HEK293 (cell line): ENCODE results near the gene CNKSR3.
A peak's percentile ranks its signal among the peaks of the same experiment; 100 is the strongest.

Experiments
- CTCF ChIA-PET: fragments of 350-600 bp; formaldehyde crosslinking; extraction: SDS; loops from one replicate; lab custom pipeline; 2021; ENCODE audit warnings: antibody characterized with exemption; lab: Yijun Ruan, JAX
- POLR2A ChIA-PET: fragments of 300-600 bp; formaldehyde crosslinking; extraction: SDS; loops from one replicate; lab custom pipeline; 2020; ENCODE audit warnings: antibody characterized with exemption, inconsistent platforms; lab: Yijun Ruan, JAX
- H3K27ac ChIP-seq: fragments of 200-500 bp; sonication (Bioruptor generic); 2 replicates; pipeline ENCODE4 v1.5.1; 2014; ENCODE audit warnings: low read depth, low read length, control low read depth, inconsistent platforms; ENCODE audit errors: extremely low read depth
- H3K36me3 ChIP-seq, 2 experiments: fragments of 200-500 bp in 1 of 2; sonication (Bioruptor generic) in 1 of 2; 1 replicate in 1 of 2; 2 replicates in 1 of 2; pipeline ENCODE4 v1.5.1; 2014 to 2017; ENCODE audit warnings: inconsistent platforms in 2 of 2, low read length in 2 of 2; ENCODE audit not compliant: control insufficient read depth in 2 of 2, insufficient read depth in 1 of 2
- H3K4me1 ChIP-seq: fragments of 200-500 bp; sonication (Bioruptor generic); 2 replicates; pipeline ENCODE4 v1.5.1; 2014; ENCODE audit warnings: mild to moderate bottlenecking, low read length, inconsistent platforms; ENCODE audit not compliant: control insufficient read depth, insufficient read depth
- H3K4me3 ChIP-seq: 2 replicates; pipeline ENCODE4 v1.5.1; 2011; ENCODE audit warnings: low read depth, mild to moderate bottlenecking, control low read depth, low read length, moderate library complexity
- H3K9me3 ChIP-seq: fragments of 200-500 bp; sonication (Bioruptor generic); 2 replicates; pipeline ENCODE4 v1.5.1; 2014; ENCODE audit warnings: low read depth, low read length, inconsistent platforms; ENCODE audit not compliant: control insufficient read depth, insufficient read depth
- BCL11B ChIP-seq: fragments of 450-650 bp; formaldehyde crosslinking; IDR thresholded peaks from 2 replicates; pipeline ENCODE4 v1.5.1; 2016; ENCODE audit warnings: low read depth, missing biosample characterization, missing genetic modification characterization
- BCL6B ChIP-seq: fragments of 450-650 bp; formaldehyde crosslinking; IDR thresholded peaks from 2 replicates; pipeline ENCODE4 v1.5.1; 2017; ENCODE audit warnings: missing biosample characterization, missing genetic modification characterization
- GLI4 ChIP-seq: fragments of 450-650 bp; formaldehyde crosslinking; IDR thresholded peaks from 2 replicates; pipeline ENCODE4 v1.5.1; 2016; ENCODE audit warnings: missing biosample characterization, missing genetic modification characterization
- GLIS2 ChIP-seq: fragments of 450-650 bp; formaldehyde crosslinking; IDR thresholded peaks from 2 replicates; pipeline ENCODE4 v1.5.1; 2016; ENCODE audit warnings: missing biosample characterization, missing genetic modification characterization
- IKZF3 ChIP-seq: fragments of 450-650 bp; IDR thresholded peaks from 2 replicates; pipeline ENCODE4 v1.5.0; 2018; ENCODE audit warnings: missing biosample characterization, mild to moderate bottlenecking, missing genetic modification characterization, moderate library complexity
- KLF16 ChIP-seq: fragments of 450-650 bp; formaldehyde crosslinking; IDR thresholded peaks from 2 replicates; pipeline ENCODE4 v1.5.1; 2017; ENCODE audit warnings: missing biosample characterization, missing genetic modification characterization
- SCRT2 ChIP-seq: fragments of 450-650 bp; formaldehyde crosslinking; IDR thresholded peaks from 2 replicates; pipeline ENCODE4 v1.5.1; 2016; ENCODE audit warnings: missing biosample characterization, missing genetic modification characterization
- TSHZ1 ChIP-seq: fragments of 450-650 bp; formaldehyde crosslinking; IDR thresholded peaks from 2 replicates; pipeline ENCODE4 v1.5.1; 2016; ENCODE audit warnings: missing biosample characterization, missing genetic modification characterization, borderline replicate concordance
- ZBTB20 ChIP-seq: fragments of 450-650 bp; formaldehyde crosslinking; IDR thresholded peaks from 2 replicates; pipeline ENCODE4 v1.5.1; 2016; ENCODE audit warnings: missing biosample characterization, missing genetic modification characterization
- ZBTB44 ChIP-seq: fragments of 450-650 bp; IDR thresholded peaks from 2 replicates; pipeline ENCODE4 v1.5.1; 2018; ENCODE audit warnings: missing biosample characterization, mild to moderate bottlenecking, missing genetic modification characterization
- ZBTB7A ChIP-seq: fragments of 450-650 bp; formaldehyde crosslinking; IDR thresholded peaks from 2 replicates; pipeline ENCODE4 v1.5.1; 2016; ENCODE audit warnings: low read depth, missing biosample characterization, missing genetic modification characterization
- ZEB2 ChIP-seq: fragments of 450-650 bp; formaldehyde crosslinking; IDR thresholded peaks from 2 replicates; pipeline ENCODE4 v1.5.1; 2016; ENCODE audit warnings: missing biosample characterization, missing genetic modification characterization
- ZNF10 ChIP-seq: fragments of 450-650 bp; formaldehyde crosslinking; IDR thresholded peaks from 2 replicates; pipeline ENCODE4 v1.5.1; 2017; ENCODE audit warnings: missing biosample characterization, missing genetic modification characterization
- ZNF174 ChIP-seq: fragments of 450-650 bp; formaldehyde crosslinking; IDR thresholded peaks from 2 replicates; pipeline ENCODE4 v1.5.0; 2017; ENCODE audit warnings: missing biosample characterization, mild to moderate bottlenecking, missing genetic modification characterization
- ZNF239 ChIP-seq: fragments of 450-650 bp; formaldehyde crosslinking; IDR thresholded peaks from 2 replicates; pipeline ENCODE4 v1.5.1; 2016; ENCODE audit warnings: missing biosample characterization, missing genetic modification characterization
- ZNF274 ChIP-seq, 2 experiments: fragments of 200-500 bp in 1 of 2; fragments of 450-650 bp in 1 of 2; sonication (Bioruptor generic) in 1 of 2; formaldehyde crosslinking in 1 of 2; IDR thresholded peaks; 2 replicates each; pipeline versions ENCODE4 v1.5.1 to v1.6.1; 2014 to 2016; ENCODE audit warnings: borderline replicate concordance in 1 of 2, inconsistent platforms in 1 of 2, low read length in 1 of 2, missing biosample characterization in 1 of 2, missing genetic modification characterization in 1 of 2
- ZNF354C ChIP-seq: fragments of 450-650 bp; formaldehyde crosslinking; IDR thresholded peaks from 2 replicates; pipeline ENCODE4 v1.5.1; 2016; ENCODE audit warnings: missing biosample characterization, missing genetic modification characterization, low read depth, borderline replicate concordance
- ZNF404 ChIP-seq: fragments of 450-650 bp; formaldehyde crosslinking; IDR thresholded peaks from 2 replicates; pipeline ENCODE4 v1.5.1; 2017; ENCODE audit warnings: missing biosample characterization, missing genetic modification characterization
- ZNF473 ChIP-seq: fragments of 450-650 bp; formaldehyde crosslinking; IDR thresholded peaks from 2 replicates; pipeline ENCODE4 v1.5.1; 2017; ENCODE audit warnings: missing biosample characterization, missing genetic modification characterization
- ZNF548 ChIP-seq: fragments of 450-650 bp; formaldehyde crosslinking; IDR thresholded peaks from 2 replicates; pipeline ENCODE4 v1.5.1; 2016; ENCODE audit warnings: missing biosample characterization, missing genetic modification characterization
- ZNF585B ChIP-seq: fragments of 450-650 bp; formaldehyde crosslinking; IDR thresholded peaks from 2 replicates; pipeline ENCODE4 v1.5.1; 2016; ENCODE audit warnings: missing biosample characterization, missing genetic modification characterization
- ZNF629 ChIP-seq: fragments of 450-650 bp; formaldehyde crosslinking; IDR thresholded peaks from 2 replicates; pipeline ENCODE4 v1.5.1; 2017; ENCODE audit warnings: missing biosample characterization, missing genetic modification characterization
- ZNF707 ChIP-seq: fragments of 450-650 bp; formaldehyde crosslinking; IDR thresholded peaks from 2 replicates; pipeline ENCODE4 v1.5.1; 2016; ENCODE audit warnings: missing biosample characterization, missing genetic modification characterization
- ZNF776 ChIP-seq: fragments of 450-650 bp; formaldehyde crosslinking; IDR thresholded peaks from 2 replicates; pipeline ENCODE4 v1.5.0; 2017; ENCODE audit warnings: missing biosample characterization, missing genetic modification characterization, borderline replicate concordance
- ZNF777 ChIP-seq: fragments of 450-650 bp; formaldehyde crosslinking; IDR thresholded peaks from 2 replicates; pipeline ENCODE4 v1.5.1; 2017; ENCODE audit warnings: missing biosample characterization, missing genetic modification characterization, borderline replicate concordance
- ZNF785 ChIP-seq: fragments of 450-650 bp; formaldehyde crosslinking; IDR thresholded peaks from 2 replicates; pipeline ENCODE4 v1.5.1; 2016; ENCODE audit warnings: missing biosample characterization, missing genetic modification characterization
- TF ChIP-seq, protein P1 (sequence below): fragments of 450-650 bp; formaldehyde crosslinking; IDR thresholded peaks from 2 replicates; pipeline ENCODE4 v1.5.1; 2016; ENCODE audit warnings: missing biosample characterization, missing genetic modification characterization

The CNKSR3 gene

GRCh38 chr6:154549179-154549578, 38.7 kb upstream of the CNKSR3 start (continued):
- TF ChIP-seq ZBTB44 (tag by site-specific recombination) (no peak), ZNF239 (tag by site-specific recombination) (no peak), ZEB2 (tag by site-specific recombination) (no peak), BCL6B (no peak), ZNF174 (tag by site-specific recombination) (no peak), IKZF3 (tag by site-specific recombination) (no peak), ZNF274 (IDR thresholded peaks at IDR 0.05; ENCODE audit: low read length) (no peak), ZNF274 (tag by site-specific recombination; IDR thresholded peaks at IDR 0.05; ENCODE audit: borderline replicate concordance) (no peak)
- TF ChIP-seq, protein P1, sequence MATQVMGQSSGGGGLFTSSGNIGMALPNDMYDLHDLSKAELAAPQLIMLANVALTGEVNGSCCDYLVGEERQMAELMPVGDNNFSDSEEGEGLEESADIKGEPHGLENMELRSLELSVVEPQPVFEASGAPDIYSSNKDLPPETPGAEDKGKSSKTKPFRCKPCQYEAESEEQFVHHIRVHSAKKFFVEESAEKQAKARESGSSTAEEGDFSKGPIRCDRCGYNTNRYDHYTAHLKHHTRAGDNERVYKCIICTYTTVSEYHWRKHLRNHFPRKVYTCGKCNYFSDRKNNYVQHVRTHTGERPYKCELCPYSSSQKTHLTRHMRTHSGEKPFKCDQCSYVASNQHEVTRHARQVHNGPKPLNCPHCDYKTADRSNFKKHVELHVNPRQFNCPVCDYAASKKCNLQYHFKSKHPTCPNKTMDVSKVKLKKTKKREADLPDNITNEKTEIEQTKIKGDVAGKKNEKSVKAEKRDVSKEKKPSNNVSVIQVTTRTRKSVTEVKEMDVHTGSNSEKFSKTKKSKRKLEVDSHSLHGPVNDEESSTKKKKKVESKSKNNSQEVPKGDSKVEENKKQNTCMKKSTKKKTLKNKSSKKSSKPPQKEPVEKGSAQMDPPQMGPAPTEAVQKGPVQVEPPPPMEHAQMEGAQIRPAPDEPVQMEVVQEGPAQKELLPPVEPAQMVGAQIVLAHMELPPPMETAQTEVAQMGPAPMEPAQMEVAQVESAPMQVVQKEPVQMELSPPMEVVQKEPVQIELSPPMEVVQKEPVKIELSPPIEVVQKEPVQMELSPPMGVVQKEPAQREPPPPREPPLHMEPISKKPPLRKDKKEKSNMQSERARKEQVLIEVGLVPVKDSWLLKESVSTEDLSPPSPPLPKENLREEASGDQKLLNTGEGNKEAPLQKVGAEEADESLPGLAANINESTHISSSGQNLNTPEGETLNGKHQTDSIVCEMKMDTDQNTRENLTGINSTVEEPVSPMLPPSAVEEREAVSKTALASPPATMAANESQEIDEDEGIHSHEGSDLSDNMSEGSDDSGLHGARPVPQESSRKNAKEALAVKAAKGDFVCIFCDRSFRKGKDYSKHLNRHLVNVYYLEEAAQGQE (tag by site-specific recombination): no peak

DNA sequence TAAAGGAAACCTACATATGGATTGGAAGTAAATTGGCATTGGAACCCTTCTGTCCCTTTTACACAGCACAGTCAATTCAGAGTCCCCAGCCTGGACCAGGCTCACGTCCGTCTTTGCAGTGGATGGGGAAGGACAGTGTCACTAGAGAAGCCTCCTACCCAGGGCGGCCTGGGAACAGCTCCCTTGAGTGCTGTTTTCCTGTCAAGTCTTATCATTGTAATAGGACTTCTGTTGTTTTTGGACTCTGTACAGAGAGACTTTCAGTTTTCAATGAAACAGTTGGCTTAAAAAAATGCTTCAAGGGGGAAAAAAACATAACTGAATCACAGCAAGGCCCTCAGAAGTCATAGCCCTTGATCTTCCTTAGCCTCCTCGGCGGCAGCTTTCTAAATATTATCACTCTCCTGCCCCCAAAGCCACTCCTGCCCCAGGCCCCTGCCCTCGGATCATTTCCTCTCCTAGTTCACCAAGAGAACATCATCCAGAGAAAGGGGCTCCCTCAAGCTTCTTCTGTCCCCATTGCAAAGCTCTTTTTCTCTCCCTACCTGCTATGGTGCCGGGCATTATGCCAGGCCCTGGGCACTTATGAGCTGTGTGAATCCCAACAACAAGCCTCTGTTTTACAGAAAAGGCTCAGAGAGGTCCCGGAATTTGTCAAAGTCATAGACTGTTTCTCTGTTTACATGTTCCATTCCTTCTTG, 37.8 kb upstream of the CNKSR3 start:
- H3K27ac ChIP-seq: peak overlapping the region; percentile 75
- CTCF ChIA-PET: interaction anchor here (0.6 to 1.0 kb wide), 6 partner anchors 9 to 1516 kb away, joined by 3 to 4 read pairs (median 3); no protein-coding TSS in a partner anchor
- no peaks in the 10 kb centered on the region for H3K36me3 ChIP-seq
- POLR2A ChIA-PET: interaction anchor here (0.6 to 0.7 kb wide), 3 partner anchors 26 to 104 kb away, joined by 3 to 4 read pairs (median 4); no protein-coding TSS in a partner anchor
- no peaks in the 10 kb centered on the region for H3K9me3 ChIP-seq
- no peak overlapping the region for H3K4me3 ChIP-seq
- H3K4me1 ChIP-seq: peaks cover 9% of the 10 kb centered on the region
- TF ChIP-seq ZBTB7A (no peak), ZNF785 (tag by site-specific recombination) (no peak), SCRT2 (tag by site-specific recombination) (no peak), ZNF548 (no peak), ZNF585B (tag by site-specific recombination) (no peak), ZNF707 (no peak), ZEB2 (tag by site-specific recombination) (peak; percentile 97), KLF16 (tag by site-specific recombination) (no peak), TSHZ1 (peak; percentile 81; the same call in 1 of the 2 replicates), BCL11B (tag by site-specific recombination) (peak; percentile 78; the same call in 1 of the 2 replicates), ZNF10 (tag by site-specific recombination) (0 out of 2 replicates have a peak, but pooled peaks have one; percentile 39), GLI4 (tag by site-specific recombination) (no peak), ZNF776 (no peak), ZNF354C (no peak), ZBTB20 (tag by site-specific recombination) (peak; percentile 60), ZNF629 (peak; percentile 87), ZNF473 (tag by site-specific recombination) (no peak), ZNF404 (tag by site-specific recombination) (no peak), GLIS2 (tag by site-specific recombination) (no peak), ZNF777 (tag by site-specific recombination) (no peak)
